ENCODE data around the gene ZMIZ1. TPM values are rescaled to one million over a fixed set of nuclear protein-coding genes. Genes with fewer than 3 reads are reported as not detected.

ZMIZ1 gene
- total RNA-seq, 2 experiments from 2014 or later: 14.6 to 15.5 TPM

GRCh38 chr10:79269443-79269842 lies 200.7 kb downstream of the ZMIZ1 start:
- Mint-ChIP-seq H3K27ac (no peak overlapping the region), H3K4me1 (ENCODE audit: low read depth) (peaks cover 9% of the 10 kb centered on the region), H3K27me3 (no peaks in the 10 kb centered on the region), H3K36me3 (ENCODE audit: low read depth) (no peaks in the 10 kb centered on the region), H3K4me3 (no peak overlapping the region), H3K9me3 (no peaks in the 10 kb centered on the region)
- ChIA-PET POLR2A (no interaction called here), CTCF (no interaction called here)
- intact Hi-C loops (cut with DNase I, micrococcal nuclease): no loop called here
- ATAC-seq (ENCODE audit: poor library complexity) (no peak), DNase-seq (no peak)
- Histone ChIP-seq H3K36me3 (ENCODE audit: insufficient read depth, low read length) (peaks cover 6% of the 10 kb centered on the region), H3K4me1 (ENCODE audit: insufficient read depth, low read length) (peaks cover 33% of the 10 kb centered on the region), H3K27me3 (ENCODE audit: control insufficient read depth in 1 of 2, insufficient read depth in 2 of 2, low read length in 2 of 2) (no peaks in the 10 kb centered on the region), H3K9me3 (ENCODE audit: control insufficient read depth in 1 of 2, insufficient read depth in 1 of 2, low read length in 2 of 2) (no peaks in the 10 kb centered on the region), H3K4me3 (ENCODE audit: low read length) (no peak overlapping the region), H3K27ac (ENCODE audit: low read depth in 1 of 2, low read length in 2 of 2) (no peak overlapping the region)
- TF ChIP-seq CTCF (IDR thresholded peaks at IDR 0.05): no peak

DNA sequence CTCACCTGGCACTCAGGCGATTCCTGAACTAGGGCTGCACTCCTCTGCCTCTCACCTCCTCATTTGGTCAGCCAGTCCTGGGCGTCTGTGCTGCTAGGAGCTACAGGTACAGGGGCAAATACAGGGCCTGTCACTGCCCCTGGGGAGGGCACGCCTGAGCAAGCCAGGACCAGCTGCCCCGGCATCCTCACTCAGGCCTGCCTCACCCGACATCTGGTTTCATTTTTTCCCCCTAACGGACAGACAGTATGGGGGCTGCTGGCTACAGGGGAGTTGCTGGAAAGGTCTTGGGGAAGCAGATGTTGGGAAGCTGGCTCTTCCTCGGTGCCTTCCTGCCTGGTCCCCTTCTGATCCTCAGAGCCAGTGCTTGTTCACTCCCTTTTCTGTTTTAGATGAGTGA lies 201.2 kb downstream of the ZMIZ1 start:
- DNase-seq: no peak
- no peak for TF ChIP-seq CTCF (IDR thresholded peaks at IDR 0.05)
- Histone ChIP-seq H3K4me1 (ENCODE audit: insufficient read depth, low read length) (peaks cover 36% of the 10 kb centered on the region), H3K9me3 (ENCODE audit: control insufficient read depth in 1 of 2, insufficient read depth in 1 of 2, low read length in 2 of 2) (no peaks in the 10 kb centered on the region), H3K36me3 (ENCODE audit: insufficient read depth, low read length) (peaks cover 6% of the 10 kb centered on the region), H3K27me3 (ENCODE audit: control insufficient read depth in 1 of 2, insufficient read depth in 2 of 2, low read length in 2 of 2) (no peaks in the 10 kb centered on the region), H3K4me3 (ENCODE audit: low read length) (no peak overlapping the region), H3K27ac (ENCODE audit: low read depth in 1 of 2, low read length in 2 of 2) (no peak overlapping the region)
- no peak overlapping the region for H3K4me3 Mint-ChIP-seq
- CTCF ChIA-PET: no interaction called here
- peaks cover 4% of the 10 kb centered on the region for H3K4me1 Mint-ChIP-seq (ENCODE audit: low read depth)
- H3K27ac Mint-ChIP-seq: no peak overlapping the region
- no peaks in the 10 kb centered on the region for H3K27me3 Mint-ChIP-seq
- H3K36me3 Mint-ChIP-seq (ENCODE audit: low read depth): no peaks in the 10 kb centered on the region
- intact Hi-C loops (cut with DNase I, micrococcal nuclease): no loop called here
- H3K9me3 Mint-ChIP-seq: no peaks in the 10 kb centered on the region
- ATAC-seq (ENCODE audit: poor library complexity): no peak
- POLR2A ChIA-PET: no interaction called here

- peaks cover 36% of the 10 kb centered on the region for H3K4me1 ChIP-seq (ENCODE audit: insufficient read depth, low read length)
- peaks cover 6% of the 10 kb centered on the region for H3K36me3 ChIP-seq (ENCODE audit: insufficient read depth, low read length)
- Mint-ChIP-seq H3K36me3 (ENCODE audit: low read depth) (no peaks in the 10 kb centered on the region), H3K27me3 (no peaks in the 10 kb centered on the region), H3K9me3 (no peaks in the 10 kb centered on the region), H3K27ac (no peak overlapping the region), H3K4me1 (ENCODE audit: low read depth) (peaks cover 4% of the 10 kb centered on the region), H3K4me3 (no peak overlapping the region)
- no peaks in the 10 kb centered on the region for H3K9me3 ChIP-seq (ENCODE audit: control insufficient read depth in 1 of 2, insufficient read depth in 1 of 2, low read length in 2 of 2)
- peak in 2 of 14 experiments; percentile 47 to 54 for DNase-seq
- no peak overlapping the region for H3K27ac ChIP-seq (ENCODE audit: low read depth in 1 of 2, low read length in 2 of 2)
- H3K4me3 ChIP-seq (ENCODE audit: low read length): no peak overlapping the region
- no peak for TF ChIP-seq CTCF (IDR thresholded peaks at IDR 0.05)
- intact Hi-C loops (cut with DNase I, micrococcal nuclease): no loop called here
- ATAC-seq (ENCODE audit: poor library complexity): no peak
- no peaks in the 10 kb centered on the region for H3K27me3 ChIP-seq (ENCODE audit: control insufficient read depth in 1 of 2, insufficient read depth in 2 of 2, low read length in 2 of 2)
- CTCF ChIA-PET: no interaction called here
- POLR2A ChIA-PET: no interaction called here
Measured at GRCh38 chr10:79270466-79271246, 201.9 kb downstream of the ZMIZ1 start.

Measured in CD4-positive, alpha-beta T cell (primary cell).